Dermis blood vessel endothelial cell (primary cell): ENCODE results near the gene MAPK7. TPM values are rescaled to one million over a fixed set of nuclear protein-coding genes. Genes with fewer than 3 reads are reported as not detected.
"Not testable (repeated sequence)": the region's sequence is repeated elsewhere in the genome, so short reads cannot be mapped to it uniquely, and the experiment has no call there.

ENCODE experiments used
- DNase-seq: peaks from one replicate; pipeline ENCODE4 v3.0.0; 2010
- total RNA-seq: library from RNA; depleted of rRNA; stranded (reverse); fragments of >200 nt; gene quantifications from 2 replicates; pipeline ENCODE4 v1.2.3, GENCODE V29; 2014

The MAPK7 gene
- total RNA-seq, 1 donor from 2014 or later, result 19.4 TPM

DNA sequence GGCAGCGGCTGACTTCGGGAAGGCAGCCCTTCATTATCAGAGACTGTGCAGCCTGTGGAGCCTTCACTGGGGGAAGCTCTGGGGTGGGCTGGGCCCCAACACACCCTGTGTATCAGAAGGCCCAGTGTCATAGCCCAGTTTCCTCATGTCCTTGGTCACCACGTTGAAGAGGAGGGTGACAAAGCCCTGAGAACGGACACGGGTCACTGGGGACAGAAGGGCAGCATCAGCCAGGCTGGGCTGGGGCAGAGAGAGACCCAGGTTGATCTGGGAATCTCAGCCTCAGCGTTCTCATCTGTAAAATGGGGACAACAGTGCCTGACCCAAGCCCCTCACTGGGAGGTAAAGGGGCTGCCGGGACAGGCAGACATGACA is 35.1 kb upstream of the MAPK7 start:
- no peak for DNase-seq

DNA sequence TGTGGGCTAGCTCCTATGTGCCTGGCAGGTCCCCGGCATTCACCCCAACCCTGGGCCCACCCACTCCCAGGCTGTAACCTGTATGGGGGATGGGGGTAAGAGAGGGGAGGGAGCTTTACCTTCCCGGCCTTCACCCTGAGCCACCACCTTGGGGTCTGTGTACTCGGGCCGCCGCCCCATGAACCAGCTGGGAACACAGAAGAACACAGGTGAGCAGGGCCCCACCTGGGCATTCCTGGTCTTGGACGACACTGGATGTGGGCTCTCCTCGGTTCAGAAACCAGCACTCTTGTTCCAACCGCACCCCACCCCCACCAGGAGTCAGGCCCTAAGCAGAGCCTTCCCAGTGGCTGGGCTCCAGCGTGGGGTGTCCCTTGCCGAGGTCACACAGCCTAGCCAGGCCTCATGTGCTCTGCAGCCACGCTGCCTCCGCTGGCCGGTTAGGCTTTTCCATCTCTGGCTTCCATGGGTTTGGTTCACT is 34.6 kb upstream of the MAPK7 start:
- no peak for DNase-seq

DNA sequence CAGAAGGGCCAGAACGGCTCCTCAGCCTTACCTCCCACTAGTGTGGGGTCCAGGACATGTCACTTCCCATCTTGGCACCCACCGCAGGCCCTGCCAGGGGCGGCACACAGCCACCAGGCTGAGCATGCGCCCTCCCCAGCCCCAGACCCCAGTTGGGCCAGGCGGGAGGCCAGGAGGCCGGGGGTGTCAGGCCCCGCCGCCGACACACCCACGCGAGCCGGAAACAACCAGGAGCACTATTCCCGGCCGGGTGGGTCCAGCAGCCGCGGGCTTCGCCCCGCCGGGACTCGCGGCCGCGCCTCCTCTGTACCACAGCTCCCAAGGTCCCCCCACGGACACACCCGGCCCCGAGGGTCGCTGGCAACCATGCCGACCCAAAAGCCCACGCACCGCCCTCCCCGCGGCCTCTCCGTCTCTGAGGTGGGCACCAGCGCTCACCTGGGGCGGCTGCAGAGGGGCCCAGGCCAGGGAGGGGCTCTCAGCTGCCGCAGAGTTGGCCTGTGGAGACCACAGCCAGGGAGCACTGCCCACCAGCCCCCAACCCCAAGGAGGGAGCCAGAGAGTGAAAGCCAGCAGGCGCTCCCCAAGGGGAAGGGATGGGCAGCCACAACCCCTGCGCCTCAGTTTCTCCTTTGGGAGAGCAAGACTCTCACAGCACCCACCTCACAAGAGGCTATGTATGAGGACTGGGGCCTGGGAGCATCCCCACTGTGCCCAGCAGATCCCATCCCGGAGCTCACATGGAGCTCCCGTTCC is 33.8 kb upstream of the MAPK7 start:
- DNase-seq, result no peak

DNA sequence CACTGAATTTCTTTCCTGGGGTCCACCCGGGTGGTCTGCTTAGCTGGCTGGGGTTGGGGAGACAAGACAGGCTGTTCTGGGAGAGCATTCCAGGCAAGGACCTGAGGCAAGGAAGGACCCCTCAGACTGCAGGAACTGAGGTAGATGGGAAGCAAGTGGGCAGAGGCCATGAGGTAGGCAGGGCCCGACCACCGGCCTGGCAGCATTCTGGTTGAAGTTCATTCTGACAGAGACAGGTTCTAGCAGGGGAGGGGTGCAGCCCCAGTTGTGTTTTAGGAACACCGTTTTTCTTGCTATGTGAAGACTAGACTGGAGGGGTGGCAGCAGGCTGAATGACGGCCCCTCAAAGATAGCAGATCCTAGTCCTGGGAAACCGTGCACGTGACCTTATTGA is 33.2 kb upstream of the MAPK7 start:
- no peak for DNase-seq

DNA sequence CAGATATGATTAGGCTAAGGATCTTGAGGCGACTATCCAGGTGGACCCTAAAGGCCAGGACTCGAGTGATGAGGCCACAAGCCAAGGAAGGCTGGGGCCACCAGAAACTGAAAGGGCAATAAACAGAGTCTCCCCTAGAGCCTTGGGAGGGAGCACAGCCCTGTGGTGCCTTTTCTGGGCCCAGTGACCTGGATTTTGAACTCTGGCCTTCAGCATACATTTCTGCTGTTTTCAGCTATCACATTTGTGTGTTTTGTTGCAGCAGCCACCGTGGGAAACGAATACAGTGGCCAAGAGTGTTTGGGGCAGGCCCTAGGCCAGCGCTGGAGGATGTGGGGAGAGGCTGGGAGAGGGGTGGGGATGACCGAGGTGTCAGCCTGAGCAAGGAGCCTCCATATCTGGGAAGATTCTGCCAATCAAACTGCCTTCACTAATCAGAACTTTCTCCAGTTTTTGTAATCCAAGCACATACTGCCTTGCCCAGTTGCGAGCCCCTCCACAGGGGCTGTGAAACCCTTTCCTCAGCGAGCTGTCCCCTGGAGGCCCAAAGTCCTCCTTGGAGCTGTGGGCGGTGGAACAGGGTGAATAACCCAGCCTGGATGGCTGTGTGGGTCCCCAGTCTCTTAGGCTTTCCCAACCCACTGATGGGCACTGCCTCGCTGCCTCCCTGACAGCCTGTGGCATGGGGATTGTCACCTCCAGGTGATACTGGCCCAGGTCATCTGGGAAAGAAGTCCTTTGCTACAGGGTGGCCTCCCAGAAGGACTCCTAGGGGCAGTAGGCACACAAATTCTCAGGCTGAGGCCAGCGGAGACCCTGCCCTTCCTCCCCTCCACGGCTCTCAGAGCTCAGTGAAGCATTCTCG is 32.6 kb upstream of the MAPK7 start:
- no peak for DNase-seq

DNA sequence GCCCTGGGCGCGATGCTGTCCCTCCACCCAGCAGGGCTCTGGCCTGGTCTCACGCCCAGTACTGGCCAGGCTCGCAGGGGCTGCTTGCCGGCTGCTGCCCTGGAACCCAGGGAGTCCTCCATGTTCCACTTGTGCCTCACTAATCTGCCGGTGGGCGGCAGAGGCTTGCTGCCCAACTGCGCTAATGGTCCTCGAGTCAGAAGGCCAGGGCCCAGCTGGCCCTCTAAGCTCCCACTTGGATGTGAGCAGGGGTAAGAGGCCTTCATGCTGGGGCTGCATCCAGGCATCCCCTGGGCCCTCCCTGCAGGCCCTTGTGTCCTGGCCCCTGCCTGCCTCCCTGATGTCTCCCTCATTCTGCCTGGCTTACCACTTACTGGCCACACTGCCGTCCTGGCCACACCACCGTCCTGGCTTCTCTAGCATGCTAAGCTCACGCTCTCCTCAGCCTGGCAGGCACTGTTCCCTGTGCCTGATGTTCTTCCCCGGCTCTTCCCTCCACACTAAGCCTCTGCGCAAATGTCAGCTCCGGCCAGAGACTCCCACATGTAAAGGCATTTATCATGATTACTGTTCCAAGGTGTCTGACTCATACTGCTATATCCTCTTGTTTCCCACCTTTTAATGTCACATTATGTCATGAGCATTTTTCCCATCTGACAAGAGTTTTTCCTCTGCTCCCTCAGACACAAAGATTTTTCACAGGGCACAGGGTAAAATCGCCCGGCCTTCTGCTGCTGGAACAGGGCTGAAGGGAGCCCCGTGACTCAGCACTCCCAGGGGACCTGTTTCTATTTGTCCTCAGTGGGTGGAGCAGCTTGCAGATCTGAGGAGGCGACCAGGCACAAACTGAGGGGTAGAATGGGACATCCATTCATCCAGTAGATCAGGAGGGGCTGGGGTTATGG is 31.7 kb upstream of the MAPK7 start:
- peak; percentile 75 for DNase-seq

DNA sequence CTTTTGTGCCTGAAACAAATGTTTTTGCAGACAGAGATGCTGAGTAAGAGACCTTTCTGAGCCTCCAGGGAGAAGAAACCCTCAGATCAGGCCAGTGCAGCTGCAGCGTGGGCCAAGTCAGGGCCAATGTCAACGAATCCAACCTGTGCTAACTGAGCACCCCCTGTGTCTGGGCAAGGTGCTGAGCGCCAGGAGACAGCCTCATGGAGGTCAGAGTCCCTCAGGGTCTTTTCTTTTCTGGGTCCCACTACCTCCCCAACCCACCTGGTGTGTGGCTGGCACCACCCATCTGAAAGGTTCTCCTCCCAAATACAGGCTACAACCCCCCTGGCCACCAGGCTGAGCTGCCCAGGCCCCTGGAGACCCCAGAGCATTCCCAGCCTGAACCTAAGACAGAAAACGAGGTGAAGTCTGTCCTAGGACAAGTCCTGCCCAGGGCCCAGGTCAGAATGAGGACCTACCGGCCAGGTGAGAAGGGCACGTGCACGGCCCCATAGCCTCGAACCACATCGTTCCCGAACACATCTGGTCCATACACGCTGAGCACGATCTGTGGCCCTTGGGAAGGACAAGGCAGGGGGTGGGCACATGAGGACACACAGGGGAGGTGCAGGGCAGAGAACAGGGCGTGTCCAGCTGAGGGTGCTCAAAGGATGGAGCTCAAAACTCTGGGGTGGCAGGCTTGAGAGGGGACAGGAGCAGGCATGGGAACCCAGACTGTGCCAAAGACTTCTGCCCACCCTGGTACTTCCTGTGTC is 30.8 kb upstream of the MAPK7 start:
- no peak for DNase-seq

DNA sequence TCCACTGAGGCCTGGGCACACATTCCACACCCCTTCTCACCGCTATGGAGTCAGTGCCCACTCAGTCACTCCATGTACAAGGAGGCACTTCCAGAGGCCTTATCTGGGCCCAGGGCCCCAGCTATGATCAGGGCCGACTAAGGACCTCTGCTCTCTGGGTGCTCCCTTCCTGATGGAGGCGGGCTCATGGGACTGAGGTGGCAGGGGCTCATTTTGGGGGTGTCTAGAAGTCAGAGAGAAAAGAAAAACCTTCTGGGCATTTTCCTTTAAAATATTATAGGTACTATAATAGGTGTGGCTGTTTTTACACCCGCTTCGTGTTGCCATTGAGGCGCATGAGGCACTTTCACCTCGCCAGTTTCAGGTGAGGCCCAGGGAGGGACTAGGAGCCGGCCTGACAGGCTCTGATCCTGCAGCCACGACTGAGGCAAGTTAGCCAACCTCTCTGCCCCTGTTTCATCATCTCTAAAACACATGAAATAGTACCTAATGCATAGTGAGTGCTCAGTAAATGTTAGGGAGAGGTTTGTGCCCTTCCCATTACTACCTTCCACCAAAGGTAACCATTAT is 30.1 kb upstream of the MAPK7 start:
- DNase-seq, result no peak

DNA sequence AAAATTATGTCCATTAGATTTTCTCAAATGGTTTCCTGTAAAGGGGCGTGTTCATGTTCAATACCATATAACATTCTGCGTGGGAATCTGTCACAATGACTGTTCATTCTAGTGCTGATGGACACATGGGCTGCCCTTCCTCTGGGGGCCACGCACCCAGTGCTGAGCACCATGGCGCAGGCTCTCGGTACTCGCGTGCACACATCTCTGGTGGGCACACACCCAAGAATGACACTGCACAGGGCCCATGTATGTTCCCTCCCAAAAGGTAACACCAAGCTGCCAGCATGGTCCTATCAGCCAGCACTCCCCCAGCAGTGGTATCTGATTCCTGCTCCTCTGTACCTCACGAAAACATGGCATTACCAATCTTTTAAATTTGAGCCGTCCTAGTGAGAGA is 29.5 kb upstream of the MAPK7 start:
- DNase-seq, result no peak

DNA sequence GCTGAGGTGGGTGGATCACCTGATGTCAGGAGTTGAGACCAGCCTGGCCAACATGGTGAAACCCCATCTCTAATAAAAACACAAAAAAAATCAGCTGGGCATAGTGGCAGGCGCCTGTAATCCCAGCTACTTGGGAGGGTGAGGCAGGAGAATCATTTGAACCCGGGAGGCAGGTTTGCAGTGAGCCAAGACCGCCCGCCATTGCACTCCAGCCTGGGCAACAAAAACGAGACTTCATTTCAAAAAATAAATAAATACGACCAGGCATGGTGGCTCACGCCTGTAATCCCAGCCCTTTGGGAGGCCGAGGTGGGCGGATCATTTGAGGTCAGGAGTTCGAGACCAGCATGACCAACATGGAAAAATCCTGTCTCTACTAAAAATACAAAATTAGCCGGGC is 24.9 kb upstream of the MAPK7 start:
- not testable (repeated sequence) for DNase-seq

DNA sequence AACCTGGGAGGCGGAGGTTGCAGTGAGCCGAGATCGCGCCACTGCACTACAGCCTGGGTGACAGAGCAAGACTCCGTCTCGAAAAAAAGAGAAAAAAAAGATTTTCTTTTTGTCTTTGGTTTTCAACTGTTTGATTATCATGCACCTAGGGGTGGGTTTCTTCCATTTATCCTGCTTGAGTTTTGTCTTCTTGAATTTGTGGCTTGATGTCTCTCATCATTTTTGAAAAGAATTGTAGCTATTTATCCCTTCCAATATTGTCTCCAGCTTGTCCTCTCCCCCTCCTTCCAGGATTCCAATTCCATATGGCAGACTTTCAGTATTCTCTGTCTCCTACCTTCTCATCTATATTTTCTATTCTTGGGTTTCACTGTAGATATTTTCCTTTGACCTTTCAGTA is 23.6 kb upstream of the MAPK7 start:
- no peak for DNase-seq

DNA sequence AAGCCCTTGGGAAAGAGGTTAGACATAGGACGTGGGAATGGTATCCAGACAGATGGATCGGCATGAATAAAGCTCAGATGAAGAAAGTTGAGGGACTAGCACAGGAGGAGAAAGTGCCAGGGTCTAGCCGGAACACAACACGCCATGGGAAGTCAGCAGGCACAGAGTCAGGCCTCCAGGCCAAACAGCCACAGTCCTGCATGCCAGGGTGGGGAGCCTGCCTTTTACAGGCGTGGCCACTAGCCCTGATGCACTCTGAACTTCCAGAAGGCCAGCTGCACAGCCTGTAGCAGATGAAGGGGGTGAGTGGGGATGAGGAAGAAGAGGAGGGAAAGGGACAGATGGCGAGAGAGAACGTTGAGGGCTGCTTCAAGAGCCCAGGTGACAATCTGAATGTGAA is 20.9 kb upstream of the MAPK7 start:
- DNase-seq, result no peak

DNA sequence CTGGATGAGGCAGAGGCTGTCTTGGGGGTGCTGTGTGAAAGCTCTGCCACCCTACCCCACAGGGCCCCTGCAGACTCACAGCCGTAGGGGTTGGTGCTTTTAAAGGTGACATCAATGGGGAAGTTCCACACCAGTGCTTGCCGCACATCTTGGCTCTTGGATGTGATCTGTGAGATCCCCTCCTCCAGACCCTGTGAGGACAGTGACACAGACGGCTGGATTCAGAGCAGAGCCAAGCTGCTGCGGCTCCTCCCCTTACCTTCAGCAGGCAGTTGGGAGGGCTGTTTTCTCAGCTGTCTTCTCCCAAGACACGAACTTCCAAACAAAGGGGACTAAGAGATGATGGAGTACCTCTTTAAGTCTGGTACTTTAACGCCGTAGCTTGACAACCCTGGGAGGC is 20.5 kb upstream of the MAPK7 start:
- DNase-seq, result no peak

DNA sequence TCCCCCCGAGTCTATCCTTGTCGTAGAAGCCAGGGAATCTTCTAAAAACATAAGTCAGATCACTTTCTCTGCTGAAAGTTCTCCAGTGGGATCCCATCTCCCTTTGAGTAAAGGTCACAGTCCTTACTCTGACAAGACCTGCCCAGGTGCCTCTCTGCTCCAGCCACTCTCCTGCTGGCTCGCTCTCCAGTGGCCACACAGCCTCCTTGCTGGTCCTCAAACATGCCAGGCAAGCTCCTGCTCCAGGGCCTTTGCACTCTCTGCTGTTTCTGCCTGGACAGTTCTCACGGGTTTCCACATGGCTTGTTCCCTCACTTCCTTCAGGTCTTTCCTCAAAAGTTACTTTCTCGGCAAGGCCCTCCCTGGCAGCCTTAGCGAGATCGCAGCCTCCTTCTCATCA is 19.1 kb upstream of the MAPK7 start:
- DNase-seq, result no peak

DNA sequence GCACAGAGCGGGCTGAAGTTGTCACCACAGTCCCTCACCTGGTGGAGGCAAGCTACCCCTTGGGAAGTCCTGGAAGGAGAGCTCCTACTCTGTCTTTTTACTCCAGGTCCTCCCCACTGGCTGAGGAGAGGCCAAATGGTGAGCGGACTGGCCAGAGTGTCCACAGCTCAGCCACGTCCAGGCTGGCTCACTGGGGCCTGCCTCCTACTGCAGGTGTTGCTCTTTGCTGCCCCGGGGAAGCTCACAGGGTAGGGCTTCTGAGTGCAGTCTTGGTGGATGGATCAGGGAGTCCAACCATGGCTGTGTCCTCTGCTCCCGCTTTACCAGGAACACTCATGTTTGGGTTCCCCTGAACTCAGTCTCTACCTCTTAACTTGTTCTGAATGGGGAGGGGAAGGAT is 18.4 kb upstream of the MAPK7 start:
- no peak for DNase-seq

DNA sequence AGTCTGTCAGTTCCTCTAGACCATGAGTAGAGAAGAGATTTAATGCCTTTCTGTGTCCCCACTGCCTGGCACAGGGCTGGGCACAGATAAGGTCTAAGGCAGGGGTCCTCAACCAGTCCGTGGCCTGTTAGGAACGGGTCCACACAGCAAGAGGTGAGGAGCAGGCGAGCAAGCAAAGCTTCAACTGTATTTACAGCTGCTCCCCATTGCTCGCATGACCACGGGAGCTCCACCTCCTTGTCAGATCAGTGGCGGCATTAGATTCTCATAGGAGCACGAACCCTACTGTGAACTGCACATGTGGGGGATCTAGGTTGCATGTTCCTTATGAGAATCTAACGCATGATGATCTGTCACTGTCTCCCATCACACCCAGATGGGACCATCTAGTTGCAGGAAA is 17.5 kb upstream of the MAPK7 start:
- DNase-seq, result no peak

DNA sequence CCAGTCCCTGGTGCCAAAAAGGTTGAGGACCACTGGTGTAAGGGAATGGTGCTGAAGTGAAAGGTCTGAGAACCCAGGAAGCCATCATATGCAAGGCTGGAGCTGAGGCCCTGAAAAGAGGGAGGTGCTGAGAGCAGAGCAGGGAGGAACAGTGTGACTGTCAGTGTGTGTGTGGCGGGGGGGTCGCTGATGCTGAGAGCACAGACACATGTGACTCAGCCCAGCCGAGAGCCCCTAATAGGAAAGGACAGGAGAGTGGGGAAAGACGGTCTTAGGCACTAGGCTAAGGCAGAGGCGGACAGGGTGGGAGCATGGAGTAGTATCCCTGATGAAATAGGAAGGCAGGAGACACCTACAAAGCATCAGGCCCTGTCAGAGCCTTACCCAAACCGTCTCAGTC is 17.0 kb upstream of the MAPK7 start:
- DNase-seq, result no peak

DNA sequence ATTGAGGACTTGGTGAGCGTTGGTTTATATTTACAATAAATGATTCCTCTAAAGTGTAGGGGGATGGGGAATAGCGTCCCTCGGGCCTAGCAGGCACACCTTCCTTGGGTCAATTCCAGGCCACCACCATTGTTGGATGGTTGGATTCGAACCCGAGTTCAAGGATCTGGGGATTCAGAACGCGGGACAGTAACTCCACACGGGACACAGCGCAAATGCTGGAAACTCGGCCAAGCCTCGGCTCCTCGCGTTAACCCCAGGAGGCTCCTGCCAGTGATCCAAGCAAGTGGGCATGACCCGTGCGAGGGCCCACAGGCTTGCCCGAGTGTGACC is 16.4 kb upstream of the MAPK7 start:
- DNase-seq, result no peak

DNA sequence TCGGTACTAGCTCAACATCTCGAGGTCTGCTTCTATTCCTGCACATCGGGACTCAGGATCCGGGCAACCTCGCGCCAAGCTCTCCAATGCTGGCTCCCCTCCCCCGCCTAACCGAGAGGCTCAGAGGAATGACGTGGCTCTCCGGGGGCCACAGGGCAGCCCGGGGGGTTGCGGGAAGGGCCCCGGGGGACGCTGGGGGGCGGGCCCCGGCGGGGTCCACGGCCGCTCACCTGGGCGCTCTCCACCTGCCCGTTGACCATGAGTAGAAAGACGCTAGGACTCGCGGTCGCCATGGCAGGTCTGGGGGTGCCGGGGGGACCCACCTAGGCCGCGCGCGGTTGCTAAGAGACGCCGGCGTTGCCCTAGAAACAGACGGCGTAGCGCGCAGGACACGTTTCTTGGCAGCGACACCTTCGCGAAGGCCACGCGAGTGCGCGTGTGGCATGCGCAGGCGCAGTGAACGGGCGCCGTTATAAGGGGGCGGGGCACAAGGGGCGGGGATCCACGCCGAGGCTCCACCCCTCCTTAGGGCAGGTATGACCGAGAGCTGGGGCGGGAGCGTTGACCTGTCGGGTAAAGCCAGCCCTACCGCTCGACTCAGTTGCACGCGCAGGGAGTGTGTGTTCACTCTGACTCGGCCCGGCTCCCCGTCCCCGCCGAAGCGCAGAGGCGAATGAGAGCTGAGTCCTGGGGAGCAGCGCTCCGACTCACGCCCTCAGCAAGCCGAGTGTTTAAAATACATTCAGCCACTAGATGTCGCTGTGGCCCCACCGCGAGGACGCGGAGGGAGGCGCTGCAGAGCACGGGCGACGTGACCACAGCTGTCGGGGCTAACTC is 15.8 kb upstream of the MAPK7 start, which contains the start of gene B9D1:
Gene B9D1, minus strand, starts transcription at position 447 of the 837 bp plus-strand sequence. Its CDS starts 154 bp downstream, at position 293.
- DNase-seq, result peak; percentile 95

DNA sequence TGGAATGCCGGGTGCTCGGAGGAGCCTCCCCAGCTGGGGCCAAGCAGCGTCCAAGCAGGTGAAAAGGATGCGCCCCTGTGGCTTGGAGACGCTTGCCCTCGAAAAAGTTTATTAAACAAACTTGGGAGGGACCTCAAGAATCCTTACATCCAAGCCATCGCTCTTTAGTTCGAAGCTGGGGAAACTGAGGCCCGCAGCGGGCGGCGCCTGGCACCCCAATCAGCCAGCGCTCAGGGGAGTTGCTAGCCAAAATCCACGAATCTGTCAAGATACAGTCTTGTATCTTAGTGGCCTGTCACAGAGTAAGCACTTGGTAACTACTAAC is 15.2 kb upstream of the MAPK7 start:
- DNase-seq, result no peak

DNA sequence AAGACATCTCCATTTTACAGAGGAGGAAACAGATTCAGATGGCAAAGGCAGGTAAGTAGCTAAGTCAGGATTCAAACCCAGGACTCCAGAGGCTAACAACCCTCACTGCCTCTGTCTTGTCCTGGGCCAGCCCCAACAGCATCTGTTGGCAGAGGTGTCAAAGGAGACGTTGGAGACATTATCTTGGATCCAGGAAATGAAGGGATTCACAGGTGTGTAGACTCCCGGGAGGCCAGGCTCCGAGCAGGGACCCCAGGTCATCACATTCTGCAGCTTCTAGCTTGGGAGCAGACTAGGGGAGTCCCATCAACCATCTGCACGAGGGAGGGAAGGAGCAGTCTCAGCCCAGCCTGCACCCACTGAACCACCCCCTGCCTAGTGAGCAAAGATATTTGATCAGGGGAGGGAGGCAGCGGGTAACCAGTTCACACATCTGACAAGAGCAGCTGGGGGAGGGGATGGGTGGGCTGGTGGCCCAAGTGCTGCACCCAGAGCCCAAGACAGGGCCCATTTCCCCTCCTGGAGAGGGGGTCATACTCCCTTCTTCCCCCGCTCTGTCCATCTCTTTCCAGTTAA is 14.8 kb upstream of the MAPK7 start:
- DNase-seq, result no peak
